ENCODE data around the gene CEP170B.

CEP170B gene

DNA sequence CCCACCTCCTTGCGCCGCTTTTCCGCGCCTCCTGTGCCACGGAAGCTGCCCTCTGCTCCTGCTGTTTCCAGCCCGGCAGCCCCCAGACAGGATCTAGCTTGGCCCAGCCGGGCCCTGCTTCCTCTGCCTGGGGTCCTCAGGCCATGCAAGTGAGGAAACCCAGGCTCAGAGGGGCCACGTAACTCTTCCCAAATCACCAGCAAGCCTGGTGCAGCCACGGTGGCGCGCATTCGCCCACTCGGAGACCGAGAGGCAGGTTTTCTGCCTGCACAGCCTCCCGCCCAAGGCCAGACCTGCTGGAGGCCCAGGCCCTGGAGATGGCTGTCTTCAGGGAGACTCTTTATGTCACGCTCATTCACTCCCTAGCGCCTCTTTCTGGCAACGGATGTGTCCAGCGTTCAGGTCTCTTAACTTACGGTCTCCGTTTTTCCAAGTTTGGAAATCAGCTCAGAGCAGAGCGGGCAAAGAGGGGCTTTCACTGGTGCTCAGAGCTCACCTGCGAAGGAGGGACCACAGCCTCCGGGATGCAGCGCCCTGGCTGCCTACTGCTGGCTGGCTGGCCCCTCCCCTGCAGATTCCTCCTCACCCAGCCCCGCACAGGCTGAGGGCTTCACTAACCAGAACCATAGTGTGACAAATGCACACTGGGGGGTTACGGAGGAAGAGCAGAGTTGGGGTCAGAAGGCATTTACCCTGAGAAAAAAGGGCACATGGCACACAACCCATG lies 20.6 kb upstream of the CEP170B start:
- no peak for TF ChIP-seq EZH2 (IDR thresholded peaks at IDR 0.05; ENCODE audit: borderline replicate concordance, low read length)
- TF ChIP-seq, protein P1, sequence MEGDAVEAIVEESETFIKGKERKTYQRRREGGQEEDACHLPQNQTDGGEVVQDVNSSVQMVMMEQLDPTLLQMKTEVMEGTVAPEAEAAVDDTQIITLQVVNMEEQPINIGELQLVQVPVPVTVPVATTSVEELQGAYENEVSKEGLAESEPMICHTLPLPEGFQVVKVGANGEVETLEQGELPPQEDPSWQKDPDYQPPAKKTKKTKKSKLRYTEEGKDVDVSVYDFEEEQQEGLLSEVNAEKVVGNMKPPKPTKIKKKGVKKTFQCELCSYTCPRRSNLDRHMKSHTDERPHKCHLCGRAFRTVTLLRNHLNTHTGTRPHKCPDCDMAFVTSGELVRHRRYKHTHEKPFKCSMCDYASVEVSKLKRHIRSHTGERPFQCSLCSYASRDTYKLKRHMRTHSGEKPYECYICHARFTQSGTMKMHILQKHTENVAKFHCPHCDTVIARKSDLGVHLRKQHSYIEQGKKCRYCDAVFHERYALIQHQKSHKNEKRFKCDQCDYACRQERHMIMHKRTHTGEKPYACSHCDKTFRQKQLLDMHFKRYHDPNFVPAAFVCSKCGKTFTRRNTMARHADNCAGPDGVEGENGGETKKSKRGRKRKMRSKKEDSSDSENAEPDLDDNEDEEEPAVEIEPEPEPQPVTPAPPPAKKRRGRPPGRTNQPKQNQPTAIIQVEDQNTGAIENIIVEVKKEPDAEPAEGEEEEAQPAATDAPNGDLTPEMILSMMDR (IDR thresholded peaks at IDR 0.05; ENCODE audit: low read length): no peak
- Histone ChIP-seq H3K36me3 (ENCODE audit: insufficient read depth, low read length) (no peaks in the 10 kb centered on the region), H3K4me1 (ENCODE audit: insufficient read depth, low read length, severe bottlenecking) (no peaks in the 10 kb centered on the region), H3K9me2 (ENCODE audit: low read depth, low read length) (no peaks in the 10 kb centered on the region), H3K27me3 (ENCODE audit: insufficient read depth, low read length) (peaks cover 19% of the 10 kb centered on the region), H2AFZ (ENCODE audit: low read length) (no peak overlapping the region), H3K9me3 (ENCODE audit: low read length) (no peaks in the 10 kb centered on the region), H4K20me1 (ENCODE audit: insufficient read depth, low read length) (no peaks in the 10 kb centered on the region), H3K79me2 (ENCODE audit: insufficient read depth, low read length) (no peaks in the 10 kb centered on the region), H3K4me3 (ENCODE audit: low read depth, low read length, poor library complexity, severe bottlenecking) (no peak overlapping the region), H3K4me2 (ENCODE audit: low read length) (no peak overlapping the region), H3F3A (ENCODE audit: insufficient read depth, low read length) (no peaks in the 10 kb centered on the region), H3K9ac (ENCODE audit: low read length) (no peak overlapping the region), H3K27ac (ENCODE audit: low read depth, low read length, poor library complexity, severe bottlenecking) (no peak overlapping the region)

DNA sequence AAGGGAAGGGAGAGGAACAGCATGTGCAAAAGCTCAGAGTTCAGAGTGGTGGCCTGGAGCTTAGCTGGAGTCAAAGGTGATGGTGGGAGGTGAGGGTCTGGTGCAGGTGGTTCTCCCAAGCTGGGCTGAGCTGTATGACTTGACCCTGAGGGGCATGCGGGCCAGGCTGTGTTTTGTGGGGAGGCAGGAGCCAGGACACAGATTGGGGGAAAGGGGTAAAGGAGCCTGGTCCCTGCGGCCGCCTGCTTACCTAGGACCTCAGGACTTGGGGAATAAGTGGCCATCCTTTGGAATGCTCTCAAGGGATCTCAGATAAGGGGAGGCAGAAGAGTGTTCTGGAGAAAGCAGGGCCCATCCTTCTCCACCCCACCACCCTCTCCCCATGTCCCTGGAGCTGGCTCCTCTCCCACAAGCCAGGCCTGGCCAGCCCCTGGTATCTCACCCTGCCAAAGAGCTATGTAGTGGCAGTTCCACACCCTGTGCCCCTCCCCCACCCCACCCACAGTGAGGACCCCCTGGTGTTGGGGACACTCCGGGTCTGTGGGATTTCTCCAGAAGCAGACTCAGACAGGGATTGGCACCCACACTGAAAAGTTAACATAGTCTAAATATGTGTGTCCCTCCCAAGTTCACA lies 19.9 kb upstream of the CEP170B start:
- Histone ChIP-seq H3K27me3 (ENCODE audit: insufficient read depth, low read length) (peaks cover 24% of the 10 kb centered on the region), H3K4me2 (ENCODE audit: low read length) (no peak overlapping the region), H2AFZ (ENCODE audit: low read length) (no peak overlapping the region), H3K9ac (ENCODE audit: low read length) (no peak overlapping the region), H3K27ac (ENCODE audit: low read depth, low read length, poor library complexity, severe bottlenecking) (no peak overlapping the region), H3K9me2 (ENCODE audit: low read depth, low read length) (no peaks in the 10 kb centered on the region), H3K9me3 (ENCODE audit: low read length) (no peaks in the 10 kb centered on the region), H3K79me2 (ENCODE audit: insufficient read depth, low read length) (no peaks in the 10 kb centered on the region), H3K4me3 (ENCODE audit: low read depth, low read length, poor library complexity, severe bottlenecking) (no peak overlapping the region), H4K20me1 (ENCODE audit: insufficient read depth, low read length) (no peaks in the 10 kb centered on the region), H3K36me3 (ENCODE audit: insufficient read depth, low read length) (no peaks in the 10 kb centered on the region), H3F3A (ENCODE audit: insufficient read depth, low read length) (no peaks in the 10 kb centered on the region), H3K4me1 (ENCODE audit: insufficient read depth, low read length, severe bottlenecking) (no peaks in the 10 kb centered on the region)
- TF ChIP-seq, protein P1 (IDR thresholded peaks at IDR 0.05; ENCODE audit: low read length): no peak
- no peak for TF ChIP-seq EZH2 (IDR thresholded peaks at IDR 0.05; ENCODE audit: borderline replicate concordance, low read length)

DNA sequence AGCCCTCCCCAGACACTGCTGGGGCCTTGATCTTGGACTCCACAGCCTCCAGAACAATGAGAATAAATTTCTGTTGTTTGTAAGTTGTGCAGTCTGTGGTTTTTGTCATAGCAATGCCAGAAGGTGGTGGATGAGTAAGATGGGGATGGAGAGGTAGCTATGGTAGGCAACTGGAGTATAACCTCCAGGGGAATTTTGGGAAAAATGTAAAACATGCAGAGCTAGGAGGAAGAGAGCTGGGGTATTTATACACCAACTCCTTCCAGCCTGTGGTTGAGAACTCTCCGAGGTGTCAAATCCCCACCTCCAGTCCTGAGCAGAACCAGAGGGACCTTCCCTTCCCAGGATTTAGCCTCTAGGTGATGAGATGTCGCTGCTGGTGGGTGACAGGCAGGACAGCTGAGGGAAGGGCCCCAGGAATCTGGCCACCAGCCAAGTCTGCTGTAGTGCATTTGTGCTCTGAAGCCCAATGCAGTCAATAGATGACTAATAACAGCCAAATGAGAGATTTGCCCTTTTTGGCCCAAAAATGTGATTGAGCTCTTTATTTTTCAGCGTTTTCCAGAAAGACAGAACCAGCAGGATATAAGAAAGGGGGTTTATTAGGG lies 19.1 kb upstream of the CEP170B start:
- Histone ChIP-seq H2AFZ (ENCODE audit: low read length) (no peak overlapping the region), H3K9me3 (ENCODE audit: low read length) (no peaks in the 10 kb centered on the region), H3K4me1 (ENCODE audit: insufficient read depth, low read length, severe bottlenecking) (no peaks in the 10 kb centered on the region), H4K20me1 (ENCODE audit: insufficient read depth, low read length) (no peaks in the 10 kb centered on the region), H3K27me3 (ENCODE audit: insufficient read depth, low read length) (peaks cover 24% of the 10 kb centered on the region), H3K36me3 (ENCODE audit: insufficient read depth, low read length) (no peaks in the 10 kb centered on the region), H3K9me2 (ENCODE audit: low read depth, low read length) (no peaks in the 10 kb centered on the region), H3K4me3 (ENCODE audit: low read depth, low read length, poor library complexity, severe bottlenecking) (no peak overlapping the region), H3K9ac (ENCODE audit: low read length) (no peak overlapping the region), H3K4me2 (ENCODE audit: low read length) (no peak overlapping the region), H3F3A (ENCODE audit: insufficient read depth, low read length) (no peaks in the 10 kb centered on the region), H3K27ac (ENCODE audit: low read depth, low read length, poor library complexity, severe bottlenecking) (no peak overlapping the region), H3K79me2 (ENCODE audit: insufficient read depth, low read length) (no peaks in the 10 kb centered on the region)
- TF ChIP-seq, protein P1 (IDR thresholded peaks at IDR 0.05; ENCODE audit: low read length): no peak
- no peak for TF ChIP-seq EZH2 (IDR thresholded peaks at IDR 0.05; ENCODE audit: borderline replicate concordance, low read length)
